ENCODE measurements around the gene FAAH2. TPM values are rescaled to one million over a fixed set of nuclear protein-coding genes. Genes with fewer than 3 reads are reported as not detected.

Gene FAAH2
- total and polyA plus RNA-seq, 9 of the 15 experiments (the other 6 are each of a cell fraction or from before 2014, with no cell fraction given) = 0.07 to 1.1 (median 0.47) TPM

DNA sequence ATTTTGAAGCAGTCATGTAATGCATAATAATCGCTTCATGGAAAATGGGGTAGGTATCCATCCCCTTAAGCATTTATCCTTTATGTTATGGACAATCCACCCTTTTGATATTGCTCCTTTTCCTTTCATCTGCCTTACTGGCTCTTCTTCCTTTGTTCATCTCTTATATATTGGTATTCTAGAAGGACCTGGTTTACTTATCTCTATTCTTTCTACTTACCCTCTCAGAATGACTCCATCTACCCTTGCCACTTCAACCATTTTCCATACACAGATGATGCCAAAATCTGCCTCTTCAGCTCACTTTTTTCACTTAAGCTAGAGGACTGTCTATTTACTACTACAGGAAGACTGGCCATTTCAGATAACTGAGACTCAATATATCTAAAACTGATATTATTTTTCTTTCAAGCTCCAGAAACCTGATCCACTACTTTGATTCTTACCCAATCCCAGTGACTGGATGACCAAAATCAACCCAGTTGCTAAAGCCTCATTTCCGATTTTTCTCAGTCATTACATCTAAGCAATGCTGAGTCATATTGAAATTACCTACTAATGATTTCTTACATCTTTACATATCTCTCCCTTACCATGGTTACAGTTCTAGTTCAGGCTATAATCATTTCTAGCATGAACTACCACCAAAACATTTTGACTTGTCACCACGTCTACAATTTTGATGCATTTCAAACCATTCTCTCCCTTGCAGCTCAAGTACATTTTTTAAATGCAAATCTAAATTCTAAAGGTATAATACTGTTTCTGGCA lies 93.7 kb downstream of the FAAH2 start:
- H3K4me1 ChIP-seq (replicated peaks in 1 of 2; ENCODE audit: control insufficient read depth in 2 of 2, insufficient read depth in 2 of 2, low read length in 2 of 2) = no peaks in the 10 kb centered on the region
- CTCF ChIA-PET (ENCODE audit: low intra/inter-chr PET ratio) = no interaction called here
- intact Hi-C loops (cut with micrococcal nuclease) (no loop called here), in situ Hi-C loops (cut with MboI) (no loop called here)
- POLR2A ChIA-PET = no interaction called here
- H3K9ac ChIP-seq (ENCODE audit: insufficient read depth in 1 of 2, low read depth in 2 of 2, low read length in 2 of 2) = no peak overlapping the region
- DNase-seq (ENCODE audit: extremely low read depth in 1 of 4, low spot score in 3 of 4) = no peak
- no TSS peak for BruUV-seq (replicated peaks)
- no peak for ATAC-seq
- no peak overlapping the region for H3K4me2 ChIP-seq (ENCODE audit: insufficient read depth, low read length)
- no peaks in the 10 kb centered on the region for H3K79me2 ChIP-seq (ENCODE audit: control insufficient read depth, insufficient read depth, low read length)
- H3K27ac ChIP-seq (ENCODE audit: extremely low read depth, low read depth, low read length) = no peak overlapping the region
- no peak overlapping the region for H3K4me3 ChIP-seq
- H3K9me3 ChIP-seq (replicated peaks; ENCODE audit: control insufficient read depth, insufficient read depth, low read depth, low read length) = no peaks in the 10 kb centered on the region
- no peak for FAIRE-seq
- H4K20me1 ChIP-seq (replicated peaks; ENCODE audit: control insufficient read depth, insufficient read depth, low read length) = no peaks in the 10 kb centered on the region
- H3K9me1 ChIP-seq (ENCODE audit: control insufficient read depth, insufficient read depth, low read length) = no peaks in the 10 kb centered on the region
- no peak overlapping the region for H2AFZ ChIP-seq (ENCODE audit: low read depth, low read length)
- WGBS (ENCODE audit: insufficient coverage, low coverage, missing lambda C conversion rate) = 0% methylated on average over 3 of the region's 3 CpGs
- H3K36me3 ChIP-seq (ENCODE audit: control insufficient read depth, insufficient read depth, low read length) = no peaks in the 10 kb centered on the region
- H3K27me3 ChIP-seq (ENCODE audit: control insufficient read depth in 2 of 2, insufficient read depth in 2 of 2, low read length in 2 of 2) = no peaks in the 10 kb centered on the region
- TF ChIP-seq PCBP1 (IDR thresholded peaks at IDR 0.05; ENCODE audit: low read depth, low read length, poor library complexity, severe bottlenecking) (no peak), NR2C1 (IDR thresholded peaks at IDR 0.05) (no peak), NR2C1 (tag; IDR thresholded peaks at IDR 0.05) (no peak), TSC22D4 (tag; IDR thresholded peaks at IDR 0.05) (no peak), ZNF146 (CRISPR knock-in tag; IDR thresholded peaks at IDR 0.05; ENCODE audit: unreplicated experiment) (no peak), RBBP5 (IDR thresholded peaks at IDR 0.05; ENCODE audit: borderline replicate concordance, insufficient read depth, low read length, poor library complexity, severe bottlenecking) (no peak), POLR2AphosphoS5 (IDR thresholded peaks at IDR 0.05; ENCODE audit: control insufficient read depth, insufficient read depth, low read depth, low read length) (no peak), ETS2 (tag; IDR thresholded peaks at IDR 0.05; ENCODE audit: borderline replicate concordance, poor library complexity, severe bottlenecking) (no peak), SRF (CRISPR knock-in tag; IDR thresholded peaks at IDR 0.05) (no peak), REST (IDR thresholded peaks at IDR 0.05; ENCODE audit: borderline replicate concordance) (no peak), REST (CRISPR knock-in tag; IDR thresholded peaks at IDR 0.05; ENCODE audit: low read depth) (no peak), ZNF12 (CRISPR knock-in tag; IDR thresholded peaks at IDR 0.05) (no peak), NR2C2 (CRISPR knock-in tag; IDR thresholded peaks at IDR 0.05) (no peak), NR2C2 (tag; IDR thresholded peaks at IDR 0.05) (no peak)

Measured in K562 (cell line).